A549 (cell line): ENCODE measurements around the gene POLR2J.
"Not testable (repeated sequence)": the region's sequence is repeated elsewhere in the genome, so short reads cannot be mapped to it uniquely, and the experiment has no call there.

Experiments
- BHLHE40 ChIP-seq: IDR thresholded peaks from 2 replicates; pipeline ENCODE4 v1.6.1; 2012; ENCODE audit warnings: low read depth, low read length, inconsistent platforms
- CEBPB ChIP-seq, 2 experiments: fragments of >200 bp in 1 of 2; sonication (Bioruptor Twin) in 1 of 2; formaldehyde crosslinking in 1 of 2; IDR thresholded peaks; 2 replicates each; pipeline ENCODE4 v1.6.1; 2012 to 2016
- CHD2 ChIP-seq: fragments of 150-350 bp; IDR thresholded peaks from 2 replicates; pipeline ENCODE4 v1.6.1; 2014; ENCODE audit warnings: low read length; ENCODE audit not compliant: partially characterized antibody
- CTCF ChIP-seq: fragments of >200 bp; sonication (Bioruptor Twin); formaldehyde crosslinking; IDR thresholded peaks from 3 replicates; pipeline ENCODE4 v1.5.1; 2016
- EP300 ChIP-seq, 2 experiments: fragments of >200 bp; sonication (Bioruptor Twin); formaldehyde crosslinking; IDR thresholded peaks; 2 replicates in 1 of 2; 3 replicates in 1 of 2; pipeline ENCODE4 v1.6.1; 2016 to 2017
- HDAC2 ChIP-seq: fragments of 200-600 bp; sonication (generic); IDR thresholded peaks from 2 replicates; pipeline ENCODE4 v1.6.1; 2016
- MAZ ChIP-seq: fragments of 150-350 bp; IDR thresholded peaks from 2 replicates; pipeline ENCODE4 v1.6.1; 2014; ENCODE audit warnings: antibody characterized with exemption, low read depth, low read length, borderline replicate concordance
- NR3C1 ChIP-seq: fragments of >200 bp; sonication (Bioruptor Twin); formaldehyde crosslinking; IDR thresholded peaks from 3 replicates; pipeline ENCODE4 v1.6.1; 2017
- POLR2A ChIP-seq: IDR thresholded peaks from 2 replicates; pipeline ENCODE4 v1.6.1; 2012; ENCODE audit warnings: mild to moderate bottlenecking, low read length
- RAD21 ChIP-seq, 2 experiments: fragments of >200 bp in 1 of 2; sonication (Bioruptor Twin) in 1 of 2; formaldehyde crosslinking in 1 of 2; IDR thresholded peaks in 1 of 2; conservative IDR thresholded peaks in 1 of 2; 2 replicates in 1 of 2; 3 replicates in 1 of 2; pipeline ENCODE4 v1.6.1; 2012 to 2018; ENCODE audit warnings: inconsistent platforms in 1 of 2
- RARB ChIP-seq: fragments of 250-450 bp; sonication (Bioruptor Pico); IDR thresholded peaks from 2 replicates; pipeline ENCODE4 v1.8.0; 2021; ENCODE audit warnings: mild to moderate bottlenecking, moderate library complexity
- RFX5 ChIP-seq: fragments of 450-650 bp; IDR thresholded peaks from 2 replicates; pipeline ENCODE4 v1.7.1; 2014; ENCODE audit warnings: antibody characterized with exemption, mild to moderate bottlenecking, moderate library complexity
- USF2 ChIP-seq: fragments of 450-650 bp; IDR thresholded peaks from 2 replicates; pipeline ENCODE4 v1.6.1; 2014; ENCODE audit warnings: antibody characterized with exemption

GRCh38 chr7:102454932-102455331, 23.8 kb downstream of the POLR2J start:
- not testable (repeated sequence) for TF ChIP-seq POLR2A; CTCF; RFX5; EP300 (IDR thresholded peaks at IDR 0.05); NR3C1; HDAC2; BHLHE40; RARB (CRISPR knock-in tag); USF2; RAD21 (conservative IDR thresholded peaks at IDR 0.05 in 1 of 2, IDR thresholded peaks at IDR 0.05 in 1 of 2); CHD2; CEBPB (IDR thresholded peaks at IDR 0.05); MAZ
